Measurements from ENCODE around the gene CDH4. TPM values are rescaled to one million over a fixed set of nuclear protein-coding genes. Genes with fewer than 3 reads are reported as not detected.

Gene CDH4
- total and polyA plus RNA-seq, 2 of the 8 experiments (the other 6 are each of a cell fraction or from before 2014, with no cell fraction given) = 4.3 to 7.9 TPM

DNA sequence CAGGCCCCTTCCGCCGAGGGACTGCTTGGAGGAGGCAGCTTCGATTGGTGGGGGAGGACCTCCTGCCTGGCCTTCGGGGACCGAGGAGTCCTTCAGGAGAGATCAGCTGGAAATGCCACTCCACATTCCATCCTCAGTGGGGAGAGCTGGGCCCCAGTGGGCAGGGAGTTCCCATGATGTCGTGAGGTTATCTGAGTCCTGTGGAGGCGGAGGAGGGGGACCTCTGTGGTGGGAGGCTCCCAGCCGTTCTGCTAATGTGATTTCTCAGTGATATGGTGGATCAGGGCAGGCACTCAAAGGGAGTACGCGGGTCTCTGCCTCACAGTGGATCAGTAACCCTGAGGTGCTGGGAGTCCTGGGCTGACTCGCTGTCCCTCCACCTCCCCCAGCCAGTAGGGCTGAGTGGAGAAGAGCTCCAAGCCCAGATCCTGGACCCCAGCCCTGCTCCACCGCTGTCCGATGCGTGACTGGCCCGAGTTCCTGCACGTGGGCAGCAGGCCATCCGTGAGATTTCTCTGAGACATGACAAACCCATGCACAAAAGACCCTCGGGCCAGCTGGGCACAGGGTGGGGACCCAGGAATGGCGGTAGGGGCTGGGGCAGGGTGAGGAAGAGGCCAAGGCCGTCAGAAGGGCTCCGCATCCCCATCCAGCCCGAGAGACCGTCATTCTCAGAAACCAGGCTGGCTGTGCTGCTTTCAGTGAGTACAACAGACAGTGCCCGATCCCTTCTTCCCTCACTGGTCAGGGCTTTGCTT, 617.9 kb downstream of the CDH4 start:
- H2AFZ ChIP-seq (ENCODE audit: low read length) = no peak overlapping the region
- H3K4me2 ChIP-seq (ENCODE audit: insufficient read depth in 1 of 2, low read depth in 2 of 2, low read length in 2 of 2) = no peak overlapping the region
- H3K4ac ChIP-seq (replicated peaks; ENCODE audit: insufficient read length, low read depth, low read length) = no peak overlapping the region
- ChIA-PET CTCF (ENCODE audit: partially characterized antibody) (interaction anchor here (0.7 to 1.7 kb wide), 5 partner anchors 9 to 119 kb away, joined by 3 to 4 read pairs (median 3); no protein-coding TSS in a partner anchor), POLR2A (ENCODE audit: partially characterized antibody) (no interaction called here)
- H2BK120ac ChIP-seq (replicated peaks; ENCODE audit: low read depth, low read length) = no peak overlapping the region
- H3K9me3 ChIP-seq (ENCODE audit: insufficient read depth in 2 of 2, low read depth in 1 of 2, low read length in 1 of 2) = peaks cover 9 to 17% of the 10 kb centered on the region in 2 experiments; a peak in 3 of 4 replicates
- no peak overlapping the region for H2BK15ac ChIP-seq (ENCODE audit: low read length)
- H4K8ac ChIP-seq (ENCODE audit: extremely low read depth, insufficient read depth, low read length) = no peak overlapping the region; the same call in 1 of the 2 replicates
- DNase-seq (ENCODE audit: low read depth in 1 of 2, low spot score in 2 of 2) (no peak), FAIRE-seq (no peak)
- no peak overlapping the region for H2AK5ac ChIP-seq (ENCODE audit: low read depth, low read length)
- H3K36me3 ChIP-seq (ENCODE audit: control insufficient read depth in 2 of 4, insufficient read depth in 4 of 4, low read length in 3 of 4) = no peaks in the 10 kb centered on the region
- H4K91ac ChIP-seq (replicated peaks; ENCODE audit: insufficient read length, low read length) = no peak overlapping the region
- H3K9ac ChIP-seq (replicated peaks in 1 of 4; ENCODE audit: extremely low read depth in 1 of 4, low read depth in 3 of 4, low read length in 3 of 4) = no peak overlapping the region
- no peak overlapping the region for H3K27ac ChIP-seq (ENCODE audit: low read depth, low read length)
- H2BK20ac ChIP-seq (ENCODE audit: low read length) = no peak overlapping the region
- no peak overlapping the region for H2BK12ac ChIP-seq (ENCODE audit: low read depth, low read length)
- no peaks in the 10 kb centered on the region for H3K79me2 ChIP-seq (ENCODE audit: control insufficient read depth in 1 of 2, insufficient read depth in 2 of 2, low read length in 2 of 2)
- H3K18ac ChIP-seq (ENCODE audit: extremely low read depth, low read length) = no peak overlapping the region
- peaks cover 4% of the 10 kb centered on the region; the same call in 1 of the 2 replicates for H3K23me2 ChIP-seq (ENCODE audit: low read depth, low read length)
- peaks cover 0 to 4% (median 0%) of the 10 kb centered on the region in 4 experiments; a peak in 4 of 7 replicates for H3K27me3 ChIP-seq (replicated peaks in 1 of 4; ENCODE audit: control insufficient read depth in 3 of 4, extremely low read depth in 1 of 4, insufficient read depth in 3 of 4, low read length in 3 of 4)
- H4K20me1 ChIP-seq (replicated peaks in 1 of 2; ENCODE audit: control insufficient read depth in 1 of 2, insufficient read depth in 2 of 2, low read length in 2 of 2) = no peaks in the 10 kb centered on the region
- no peaks in the 10 kb centered on the region for H3K4me1 ChIP-seq (replicated peaks in 1 of 4; ENCODE audit: control insufficient read depth in 3 of 4, insufficient read depth in 4 of 4, low read length in 3 of 4)
- H3K4me3 ChIP-seq (ENCODE audit: extremely low read depth in 1 of 4, insufficient read depth in 2 of 4, low read depth in 3 of 4, low read length in 4 of 4) = no peak overlapping the region
- WGBS, 2 experiments (ENCODE audit: extremely low coverage in 1 of 2, insufficient coverage in 1 of 2, insufficient read length in 1 of 2, insufficient replicate concordance in 2 of 2, low coverage in 1 of 2, low lambda C conversion rate in 2 of 2, missing lambda C conversion rate in 1 of 2) = 89% methylated on average over 24 of the region's 24 CpGs; no CpG with 5 or more reads in 1 of the 2 experiments
- H3K14ac ChIP-seq (ENCODE audit: insufficient read length) = no peak overlapping the region
- no peak overlapping the region for H3K56ac ChIP-seq (replicated peaks; ENCODE audit: insufficient read length, low read depth, low read length)
- TF ChIP-seq TCF12 (IDR thresholded peaks at IDR 0.05; ENCODE audit: low read depth, low read length) (no peak), CHD1 (IDR thresholded peaks at IDR 0.05; ENCODE audit: low read depth, low read length) (no peak), SIX5 (IDR thresholded peaks at IDR 0.05; ENCODE audit: low read depth, low read length) (no peak), KDM1A (IDR thresholded peaks at IDR 0.05; ENCODE audit: borderline replicate concordance, low read length) (no peak), GTF2F1 (IDR thresholded peaks at IDR 0.05; ENCODE audit: borderline replicate concordance, low read depth, low read length) (no peak), JUND (IDR thresholded peaks at IDR 0.05; ENCODE audit: low read length) (no peak), ASH2L (IDR thresholded peaks at IDR 0.05; ENCODE audit: low read length) (no peak), CTBP2 (IDR thresholded peaks at IDR 0.05; ENCODE audit: borderline replicate concordance, insufficient read depth, insufficient read length, low read length) (no peak), NRF1 (IDR thresholded peaks at IDR 0.05; ENCODE audit: low read depth, low read length) (no peak), RFX5 (IDR thresholded peaks at IDR 0.05; ENCODE audit: borderline replicate concordance, low read depth, low read length) (no peak)
- TF ChIP-seq, protein P1, sequence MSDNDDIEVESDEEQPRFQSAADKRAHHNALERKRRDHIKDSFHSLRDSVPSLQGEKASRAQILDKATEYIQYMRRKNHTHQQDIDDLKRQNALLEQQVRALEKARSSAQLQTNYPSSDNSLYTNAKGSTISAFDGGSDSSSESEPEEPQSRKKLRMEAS (IDR thresholded peaks at IDR 0.05) = no peak
- no peak overlapping the region for H4K5ac ChIP-seq (ENCODE audit: insufficient read length, low read depth, low read length)
- no peak overlapping the region for H2BK5ac ChIP-seq (ENCODE audit: low read depth, low read length)
- H3K23ac ChIP-seq (ENCODE audit: insufficient read length) = no peak overlapping the region
- no peaks in the 10 kb centered on the region for H3K79me1 ChIP-seq (ENCODE audit: low read depth, low read length)

Data from H1 (cell line).